K562 (cell line): ENCODE data around the gene NADSYN1. TPM values are rescaled to one million over a fixed set of nuclear protein-coding genes. Genes with fewer than 3 reads are reported as not detected.

Experiments used
- ATAC-seq: fragments of 200-7000 bp; cut with Tn5 transposase; 3 replicates; pipeline ENCODE4 v1.9.1; 2020; ENCODE audit warnings: moderate library complexity
- BruUV-seq: library from RNA; stranded (reverse); fragments of 400-500 nt; replicated peaks from 2 replicates; lab custom pipeline; 2021; lab: Mats Ljungman, UMichigan
- CTCF ChIA-PET: fragments of 300-600 bp; formaldehyde crosslinking; extraction: SDS; loops from one replicate; lab custom pipeline; 2021; ENCODE audit warnings: low intra/inter-chr PET ratio; lab: Yijun Ruan, JAX
- POLR2A ChIA-PET: fragments of 300-600, 350-650 bp; sonication (Branson Sonifier 250); formaldehyde crosslinking; extraction: SDS; loops from one replicate; lab custom pipeline; 2021; ENCODE audit warnings: antibody characterized with exemption, inconsistent platforms; lab: Yijun Ruan, JAX
- DNase-seq, 4 experiments: peaks; one replicate each; pipeline versions ENCODE4 v3.0.0 to v3.0.0-alpha.2; 2011 to 2018; ENCODE audit warnings: low spot score in 3 of 4, mixed read lengths in 3 of 4; ENCODE audit errors: extremely low read depth in 1 of 4
- FAIRE-seq: peaks from 2 replicates; lab custom pipeline; 2011; peaks lifted over from hg19 to GRCh38; lab: Jason Lieb, UNC
- H2AFZ ChIP-seq: 2 replicates; pipeline ENCODE4 v1.6.0; 2011; ENCODE audit warnings: low read depth, low read length, control low read depth, inconsistent platforms
- H3K27ac ChIP-seq: fragments of 200-600 bp; 3 replicates; pipeline ENCODE4 v1.8.0; 2011; ENCODE audit warnings: low read depth, mild to moderate bottlenecking, control low read depth, inconsistent platforms, low read length, moderate library complexity, mixed read lengths; ENCODE audit errors: extremely low read depth
- H3K27me3 ChIP-seq, 2 experiments: fragments of 300-600 bp in 1 of 2; 2 replicates in 1 of 2; 3 replicates in 1 of 2; pipeline versions ENCODE4 v1.6.0 to v1.8.0; 2011; ENCODE audit warnings: inconsistent platforms in 2 of 2, low read length in 2 of 2, mild to moderate bottlenecking in 1 of 2, mixed read lengths in 1 of 2, moderate library complexity in 1 of 2; ENCODE audit not compliant: control insufficient read depth in 2 of 2, insufficient read depth in 2 of 2
- H3K36me3 ChIP-seq: fragments of 300-600 bp; 3 replicates; pipeline ENCODE4 v1.8.0; 2011; ENCODE audit warnings: mild to moderate bottlenecking, low read length, inconsistent platforms; ENCODE audit not compliant: control insufficient read depth, insufficient read depth
- H3K4me1 ChIP-seq, 2 experiments: fragments of 200-600 bp in 1 of 2; replicated peaks in 1 of 2; 2 replicates in 1 of 2; 3 replicates in 1 of 2; pipeline versions ENCODE4 v1.5.1 to v1.8.0; 2011; ENCODE audit warnings: inconsistent platforms in 2 of 2, low read length in 2 of 2, mild to moderate bottlenecking in 1 of 2, mixed read lengths in 1 of 2, moderate library complexity in 1 of 2; ENCODE audit not compliant: control insufficient read depth in 2 of 2, insufficient read depth in 2 of 2
- H3K4me2 ChIP-seq: 2 replicates; pipeline ENCODE4 v1.6.1; 2011; ENCODE audit warnings: low read length, control low read depth, inconsistent platforms, mixed read lengths; ENCODE audit not compliant: insufficient read depth
- H3K4me3 ChIP-seq: fragments of 200-600 bp; sonication (generic), shearing (Covaris generic); 2 replicates; pipeline ENCODE4 v1.5.1; 2016; ENCODE audit warnings: control low read depth, inconsistent platforms
- H3K79me2 ChIP-seq: fragments of 200-600 bp; 3 replicates; pipeline ENCODE4 v1.8.0; 2011; ENCODE audit warnings: low read length, inconsistent platforms; ENCODE audit not compliant: control insufficient read depth, insufficient read depth
- H3K9ac ChIP-seq, 2 experiments: 2 replicates each; pipeline versions ENCODE4 v1.6.0 to v1.6.1; 2011; ENCODE audit warnings: low read depth in 2 of 2, low read length in 2 of 2, control low read depth in 1 of 2, inconsistent platforms in 1 of 2, mild to moderate bottlenecking in 1 of 2, mixed read lengths in 1 of 2; ENCODE audit not compliant: insufficient read depth in 1 of 2
- H3K9me1 ChIP-seq: one replicate; pipeline ENCODE4 v1.6.0; 2011; ENCODE audit warnings: inconsistent platforms, mild to moderate bottlenecking, low read length, moderate library complexity; ENCODE audit not compliant: control insufficient read depth, insufficient read depth
- H3K9me3 ChIP-seq: replicated peaks from 2 replicates; pipeline ENCODE4 v1.5.1; 2011; ENCODE audit warnings: low read depth, low read length, inconsistent platforms; ENCODE audit not compliant: control insufficient read depth, insufficient read depth
- H4K20me1 ChIP-seq: replicated peaks from 2 replicates; pipeline ENCODE4 v1.6.1; 2011; ENCODE audit warnings: low read length, inconsistent platforms, mixed read lengths; ENCODE audit not compliant: control insufficient read depth, insufficient read depth
- C11orf30 ChIP-seq: fragments of 450-650 bp; IDR thresholded peaks from 2 replicates; pipeline ENCODE4 v1.6.1; 2016; ENCODE audit warnings: low read depth, mild to moderate bottlenecking
- DDX20 ChIP-seq: fragments of 450-650 bp; IDR thresholded peaks from 2 replicates; pipeline ENCODE4 v1.6.1; 2016; ENCODE audit warnings: missing genetic modification characterization, low read depth, mild to moderate bottlenecking, missing compliant biosample characterization, moderate library complexity
- E2F4 ChIP-seq: sonication (generic); formaldehyde crosslinking; IDR thresholded peaks from 2 replicates; pipeline ENCODE4 v1.8.0; 2022; ENCODE audit warnings: mild to moderate bottlenecking, low read depth, missing genetic modification reagents
- EGR1 ChIP-seq: fragments of 450-650 bp; conservative IDR thresholded peaks from 2 replicates; pipeline ENCODE4 v1.6.1; 2017; ENCODE audit warnings: mild to moderate bottlenecking
- MXI1 ChIP-seq: IDR thresholded peaks from 2 replicates; pipeline ENCODE4 v1.6.1; 2011; ENCODE audit warnings: low read depth, mild to moderate bottlenecking, improper control_type of control experiment, low read length
- RBBP5 ChIP-seq: fragments of 200-600 bp; sonication (generic); IDR thresholded peaks from 2 replicates; pipeline ENCODE4 v1.6.1; 2012; ENCODE audit warnings: borderline replicate concordance, mild to moderate bottlenecking, low read length, control low read depth, inconsistent platforms; ENCODE audit not compliant: insufficient read depth, poor library complexity, severe bottlenecking
- RBM25 ChIP-seq: fragments of 200-400 bp; formaldehyde crosslinking; IDR thresholded peaks from 2 replicates; pipeline ENCODE4 v1.6.1; 2018; ENCODE audit warnings: low read length, low read depth, moderate library complexity; ENCODE audit not compliant: severe bottlenecking
- SRSF1 ChIP-seq: fragments of 200-400 bp; formaldehyde crosslinking; IDR thresholded peaks from 2 replicates; pipeline ENCODE4 v1.6.1; 2017; ENCODE audit warnings: mild to moderate bottlenecking, low read depth, low read length, moderate library complexity
- ZFX ChIP-seq: sonication (generic); formaldehyde crosslinking; IDR thresholded peaks from 2 replicates; pipeline ENCODE4 v1.8.0; 2022; ENCODE audit warnings: mild to moderate bottlenecking, missing genetic modification reagents, moderate library complexity
- ZKSCAN8 ChIP-seq: fragments of 200-800 bp; sonication (Bioruptor generic); IDR thresholded peaks from 2 replicates; pipeline ENCODE4 v1.6.1; 2016; ENCODE audit warnings: missing genetic modification characterization, missing compliant biosample characterization
- ZNF197 ChIP-seq: fragments of 200-800 bp; sonication (Bioruptor generic); IDR thresholded peaks from 2 replicates; pipeline ENCODE4 v1.6.1; 2016; ENCODE audit warnings: low read depth, missing genetic modification characterization, missing compliant biosample characterization
- ZNF277 ChIP-seq: fragments of 250-450 bp; sonication (Bioruptor Pico); IDR thresholded peaks from 2 replicates; pipeline ENCODE4 v1.8.0; 2022; ENCODE audit warnings: inconsistent platforms, mild to moderate bottlenecking, moderate library complexity, borderline replicate concordance
- WGBS: fragments of 100-300 bp; shearing (Covaris generic); methylation state at CpG from one replicate; pipeline ENCODE4 v1.1.6; 2016; ENCODE audit warnings: low coverage, mixed read lengths; ENCODE audit not compliant: insufficient coverage; ENCODE audit errors: missing lambda C conversion rate; 5-methylcytosine and 5-hydroxymethylcytosine counted together
- in situ Hi-C: fragments of 300-500 bp; cut with MboI; formaldehyde crosslinking; loops from 4 replicates; pipeline ENCODE4 v1.15.0; 2018; ENCODE audit warnings: inconsistent platforms, mixed read lengths
- intact Hi-C: fragments of 100-400 bp; cut with micrococcal nuclease; formaldehyde crosslinking; loops from 2 replicates; pipeline ENCODE4 v1.14.2; 2022
- polyA plus RNA-seq, 8 experiments: library from polyadenylated mRNA; depleted of rRNA in 4 of 8; stranded (reverse) in 5 of 8; unstranded in 3 of 8; fragments of >200 nt; fragmentation: Nextera tagmentation in 2 of 8; fragmentation: Illumina TruSeq in 1 of 8; extraction: Ambion mirVana in 2 of 8; extraction: Trizol in 1 of 8; gene quantifications; 2 replicates each; pipeline versions ENCODE4 v1.2.1 to v1.2.3, GENCODE V29; 2011 to 2014; ENCODE audit warnings: inconsistent platforms in 1 of 8, missing spikeins in 1 of 8
- total RNA-seq, 7 experiments: library from RNA; depleted of rRNA in 6 of 7; stranded (reverse); fragments of >200 nt in 6 of 7; fragmentation: Illumina TruSeq in 2 of 7; extraction: Trizol in 2 of 7; gene quantifications; 2 replicates each; pipeline versions ENCODE4 v1.2.1 to v1.2.3, GENCODE V29; 2011 to 2021; ENCODE audit warnings: low replicate concordance in 1 of 7
- TF ChIP-seq, protein P1 (sequence below): fragments of 250-450 bp; sonication (Bioruptor Pico); IDR thresholded peaks from 2 replicates; pipeline ENCODE4 v1.8.0; 2022; ENCODE audit warnings: moderate library complexity, mild to moderate bottlenecking, inconsistent platforms
- TF ChIP-seq, protein P2 (sequence below), 2 experiments: fragments of 450-650 bp; conservative IDR thresholded peaks; 2 replicates each; pipeline ENCODE4 v1.6.1; 2017; ENCODE audit warnings: mild to moderate bottlenecking in 2 of 2, moderate library complexity in 2 of 2
- TF ChIP-seq, protein P3 (sequence below): IDR thresholded peaks from 2 replicates; pipeline ENCODE4 v1.6.1; 2016; ENCODE audit warnings: missing genetic modification characterization, missing compliant biosample characterization

The NADSYN1 gene
- total and polyA plus RNA-seq, 9 of the 15 experiments (the other 6 are each of a cell fraction or from before 2014, with no cell fraction given): 12.7 to 57.3 (median 42.1) TPM

DNA sequence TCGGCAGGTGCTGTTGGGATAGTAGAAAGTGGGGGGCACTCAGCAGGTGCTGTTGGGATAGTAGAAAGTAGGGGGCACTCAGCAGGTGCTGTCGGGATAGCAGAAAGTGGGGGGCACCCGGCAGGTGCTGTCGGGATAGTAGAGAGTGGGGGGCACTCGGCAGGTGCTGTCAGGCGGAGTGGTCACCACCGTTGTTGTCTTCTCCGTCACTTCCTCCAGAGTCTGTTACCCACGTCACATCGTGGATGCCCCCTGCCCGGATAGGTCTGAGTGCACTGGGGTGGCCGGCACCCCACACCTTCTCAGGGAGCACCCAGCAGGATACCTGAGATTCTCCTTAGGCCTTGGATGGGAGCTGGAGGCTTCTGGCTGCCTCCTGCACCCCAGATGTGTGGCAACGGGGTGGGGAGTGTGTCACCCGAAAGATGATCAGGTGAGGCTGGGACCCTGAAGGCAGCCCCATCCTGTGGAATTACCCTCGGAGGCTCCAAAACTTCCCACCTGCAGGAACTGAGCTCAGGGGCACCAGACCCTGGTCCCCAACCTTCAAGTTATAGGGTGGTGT is 50.0 kb downstream of the NADSYN1 start:
- H3K4me1 ChIP-seq: no peaks in the 10 kb centered on the region
- DNase-seq: no peak
- no peak overlapping the region for H3K4me2 ChIP-seq
- no peaks in the 10 kb centered on the region for H3K9me3 ChIP-seq
- ChIA-PET CTCF (no interaction called here), POLR2A (no interaction called here)
- H2AFZ ChIP-seq: no peak overlapping the region
- no TSS peak for BruUV-seq
- no peak for FAIRE-seq
- no peaks in the 10 kb centered on the region for H3K27me3 ChIP-seq
- H3K9ac ChIP-seq: no peak overlapping the region
- 86% methylated on average over 15 of the region's 15 CpGs for WGBS
- H4K20me1 ChIP-seq: no peaks in the 10 kb centered on the region
- in situ Hi-C loops (no loop called here), intact Hi-C loops (no loop called here)
- ATAC-seq: no peak
- H3K4me3 ChIP-seq: no peak overlapping the region
- H3K9me1 ChIP-seq: no peaks in the 10 kb centered on the region
- no peak overlapping the region for H3K27ac ChIP-seq
- no peaks in the 10 kb centered on the region for H3K79me2 ChIP-seq
- peaks cover 22% of the 10 kb centered on the region; the same call in 2 of the 3 replicates for H3K36me3 ChIP-seq
- TF ChIP-seq E2F4 (CRISPR knock-in tag) (no peak), ZNF197 (no peak), RBM25 (no peak), DDX20 (tag) (no peak), ZNF277 (CRISPR knock-in tag) (no peak), EGR1 (no peak), MXI1 (no peak), RBBP5 (no peak), C11orf30 (no peak), ZKSCAN8 (no peak), SRSF1 (no peak), ZFX (CRISPR knock-in tag) (no peak)
- TF ChIP-seq, protein P1, sequence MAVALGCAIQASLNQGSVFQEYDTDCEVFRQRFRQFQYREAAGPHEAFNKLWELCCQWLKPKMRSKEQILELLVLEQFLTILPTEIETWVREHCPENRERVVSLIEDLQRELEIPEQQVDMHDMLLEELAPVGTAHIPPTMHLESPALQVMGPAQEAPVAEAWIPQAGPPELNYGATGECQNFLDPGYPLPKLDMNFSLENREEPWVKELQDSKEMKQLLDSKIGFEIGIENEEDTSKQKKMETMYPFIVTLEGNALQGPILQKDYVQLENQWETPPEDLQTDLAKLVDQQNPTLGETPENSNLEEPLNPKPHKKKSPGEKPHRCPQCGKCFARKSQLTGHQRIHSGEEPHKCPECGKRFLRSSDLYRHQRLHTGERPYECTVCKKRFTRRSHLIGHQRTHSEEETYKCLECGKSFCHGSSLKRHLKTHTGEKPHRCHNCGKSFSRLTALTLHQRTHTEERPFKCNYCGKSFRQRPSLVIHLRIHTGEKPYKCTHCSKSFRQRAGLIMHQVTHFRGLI (CRISPR knock-in tag): no peak
- TF ChIP-seq, protein P2, sequence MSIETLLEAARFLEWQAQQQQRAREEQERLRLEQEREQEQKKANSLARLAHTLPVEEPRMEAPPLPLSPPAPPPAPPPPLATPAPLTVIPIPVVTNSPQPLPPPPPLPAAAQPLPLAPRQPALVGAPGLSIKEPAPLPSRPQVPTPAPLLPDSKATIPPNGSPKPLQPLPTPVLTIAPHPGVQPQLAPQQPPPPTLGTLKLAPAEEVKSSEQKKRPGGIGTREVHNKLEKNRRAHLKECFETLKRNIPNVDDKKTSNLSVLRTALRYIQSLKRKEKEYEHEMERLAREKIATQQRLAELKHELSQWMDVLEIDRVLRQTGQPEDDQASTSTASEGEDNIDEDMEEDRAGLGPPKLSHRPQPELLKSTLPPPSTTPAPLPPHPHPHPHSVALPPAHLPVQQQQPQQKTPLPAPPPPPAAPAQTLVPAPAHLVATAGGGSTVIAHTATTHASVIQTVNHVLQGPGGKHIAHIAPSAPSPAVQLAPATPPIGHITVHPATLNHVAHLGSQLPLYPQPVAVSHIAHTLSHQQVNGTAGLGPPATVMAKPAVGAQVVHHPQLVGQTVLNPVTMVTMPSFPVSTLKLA (conservative IDR thresholded peaks at IDR 0.05): no peak
- TF ChIP-seq, protein P3, sequence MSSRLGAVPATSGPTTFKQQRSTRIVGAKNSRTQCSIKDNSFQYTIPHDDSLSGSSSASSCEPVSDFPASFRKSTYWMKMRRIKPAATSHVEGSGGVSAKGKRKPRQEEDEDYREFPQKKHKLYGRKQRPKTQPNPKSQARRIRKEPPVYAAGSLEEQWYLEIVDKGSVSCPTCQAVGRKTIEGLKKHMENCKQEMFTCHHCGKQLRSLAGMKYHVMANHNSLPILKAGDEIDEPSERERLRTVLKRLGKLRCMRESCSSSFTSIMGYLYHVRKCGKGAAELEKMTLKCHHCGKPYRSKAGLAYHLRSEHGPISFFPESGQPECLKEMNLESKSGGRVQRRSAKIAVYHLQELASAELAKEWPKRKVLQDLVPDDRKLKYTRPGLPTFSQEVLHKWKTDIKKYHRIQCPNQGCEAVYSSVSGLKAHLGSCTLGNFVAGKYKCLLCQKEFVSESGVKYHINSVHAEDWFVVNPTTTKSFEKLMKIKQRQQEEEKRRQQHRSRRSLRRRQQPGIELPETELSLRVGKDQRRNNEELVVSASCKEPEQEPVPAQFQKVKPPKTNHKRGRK (tag): no peak
